Hematopoietic multipotent progenitor cell (in vitro differentiated cells): ENCODE measurements around the gene BCAP31. TPM values are rescaled to one million over a fixed set of nuclear protein-coding genes. Genes with fewer than 3 reads are reported as not detected.
"Not testable (repeated sequence)": the region's sequence is repeated elsewhere in the genome, so short reads cannot be mapped to it uniquely, and the experiment has no call there.

Source experiments
- DNase-seq, 3 donors: peaks; one replicate each; pipeline ENCODE4 v3.0.0-alpha.2; 2011 to 2015; ENCODE audit warnings: low read depth in 2 of 3, low spot score in 2 of 3
- total RNA-seq: library from RNA; depleted of rRNA; stranded (reverse); fragments of >200 nt; gene quantifications from one replicate; pipeline ENCODE4 v1.2.3, GENCODE V29; 2012

The BCAP31 gene
- total RNA-seq, 1 donor: 107 TPM

DNA sequence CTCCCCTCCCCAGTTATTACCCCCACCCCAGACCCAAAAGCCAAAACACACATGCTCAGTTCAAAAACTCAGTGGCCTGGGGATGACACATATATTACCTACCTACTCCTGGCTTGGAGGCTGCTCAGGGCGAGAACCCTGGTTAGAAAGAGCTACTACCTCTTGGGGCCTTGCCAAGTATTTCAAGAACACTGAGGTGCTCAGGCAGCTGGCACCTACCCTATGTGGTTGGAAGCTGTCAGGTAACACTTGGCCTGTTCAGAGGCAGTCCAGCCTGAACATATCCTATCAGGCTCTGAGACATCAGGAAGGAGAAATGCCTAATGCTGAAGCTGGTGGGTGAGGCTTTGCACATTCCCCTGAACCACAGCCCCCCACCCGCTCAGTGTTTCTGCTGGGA lies 4.9 kb downstream of the BCAP31 start:
- no peak for DNase-seq

DNA sequence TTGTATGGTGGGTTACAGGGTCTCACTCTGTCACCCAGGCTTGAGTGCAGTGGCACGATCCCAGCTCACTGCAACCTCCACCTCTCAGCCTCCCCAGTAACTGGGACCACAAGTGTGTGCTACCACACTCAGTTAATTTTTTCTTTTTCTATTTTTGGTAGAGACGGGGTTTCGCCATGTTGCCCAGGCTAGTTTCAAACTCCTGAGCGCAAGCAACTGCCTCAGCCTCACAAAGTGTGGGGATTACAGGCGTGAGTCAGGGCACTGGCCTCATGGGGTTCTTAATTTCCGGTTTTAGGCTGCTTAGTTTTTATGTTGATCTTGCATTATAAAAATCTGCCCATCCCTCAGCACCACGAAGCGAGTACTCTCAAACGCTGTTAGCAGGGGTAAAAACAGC lies 6.7 kb downstream of the BCAP31 start:
- no peak for DNase-seq

DNA sequence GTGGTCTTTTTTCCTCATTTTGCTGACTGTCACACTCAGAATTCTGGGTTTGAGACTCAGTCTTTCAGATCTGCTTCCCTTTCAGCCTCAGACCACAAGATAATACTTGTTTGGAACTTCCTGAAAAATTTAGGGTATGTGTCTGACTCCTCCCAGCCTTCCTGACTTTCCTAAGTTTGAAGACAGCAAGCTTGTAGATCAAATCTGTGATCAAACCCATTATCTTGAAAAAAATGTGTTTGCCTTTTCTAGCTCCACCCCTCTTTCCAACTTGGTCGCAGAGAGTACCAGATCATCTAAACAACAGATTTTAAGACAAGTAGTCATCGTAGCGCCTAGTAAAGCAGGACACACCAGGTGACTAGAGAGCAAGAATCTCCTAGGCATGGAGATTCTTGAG lies 9.9 kb downstream of the BCAP31 start:
- DNase-seq: no peak

- DNase-seq: no peak
These were observed 14.2 kb downstream of the BCAP31 start for GRCh38 chrX:153709726-153710674.

DNA sequence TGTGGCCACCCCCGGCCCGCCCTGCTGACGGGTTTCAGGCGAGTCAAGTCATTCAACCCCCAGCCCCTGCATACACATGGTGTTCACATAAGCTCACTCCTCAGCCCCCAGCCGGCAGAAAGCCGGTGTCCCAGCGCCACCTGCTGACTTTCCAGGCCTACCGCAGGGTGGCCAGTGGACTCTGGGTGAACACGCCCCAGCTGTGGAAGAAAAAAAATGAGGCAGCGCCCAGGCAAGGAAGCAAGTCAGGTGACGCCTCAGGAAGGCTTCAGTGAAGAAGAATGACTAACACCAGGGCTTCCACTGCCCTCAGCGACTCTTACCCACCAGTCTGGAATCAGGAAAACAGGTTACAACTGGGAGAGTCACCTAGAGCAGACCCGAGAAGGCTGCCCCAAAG lies 15.8 kb downstream of the BCAP31 start:
- DNase-seq: peak in 2 of 3 donors; percentile 66 to 76

- no peak for DNase-seq
These were observed 16.8 kb downstream of the BCAP31 start for GRCh38 chrX:153707406-153707805.

- DNase-seq: no peak
These were observed 17.4 kb downstream of the BCAP31 start for GRCh38 chrX:153706799-153707198.

- not testable (repeated sequence) for DNase-seq
These were observed 18.7 kb downstream of the BCAP31 start for GRCh38 chrX:153705403-153706060.

DNA sequence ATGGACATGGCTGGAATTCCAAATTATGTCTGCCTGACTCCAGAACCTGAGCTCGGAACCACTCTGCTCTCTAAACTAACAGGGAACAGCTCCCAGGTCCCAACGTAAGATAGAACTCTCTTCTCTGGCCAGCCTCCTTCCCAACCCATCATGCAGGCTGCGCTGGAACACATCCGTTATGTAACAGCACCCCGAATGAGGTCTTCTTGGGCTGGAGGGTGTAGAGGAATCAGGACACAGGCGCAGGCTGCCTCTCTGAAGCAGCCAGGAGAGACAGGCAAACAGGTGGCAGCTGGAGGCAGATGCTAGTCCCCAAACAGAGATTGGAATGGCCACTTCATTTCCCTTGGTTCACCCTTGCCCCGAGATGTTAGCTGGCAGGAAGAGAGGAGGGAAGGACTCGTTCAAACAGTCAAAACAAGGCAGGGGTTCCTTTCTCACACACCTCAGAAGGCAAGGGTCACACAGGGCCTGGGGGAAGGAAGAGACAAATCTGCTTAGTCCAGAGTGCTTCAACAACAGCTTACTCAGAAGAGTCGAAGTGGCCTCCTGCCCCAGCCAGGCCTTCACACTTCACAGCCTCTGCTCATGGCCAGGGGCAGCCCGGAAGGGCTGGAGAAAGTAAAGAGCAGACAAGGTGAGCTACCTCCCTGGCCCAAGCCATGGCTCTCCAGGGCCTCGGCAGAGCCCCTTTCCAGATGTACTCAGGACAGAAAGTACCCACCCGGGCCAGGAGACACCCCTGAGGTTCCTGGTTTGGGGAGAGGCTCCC lies 19.4 kb downstream of the BCAP31 start:
- DNase-seq: not testable (repeated sequence)

DNA sequence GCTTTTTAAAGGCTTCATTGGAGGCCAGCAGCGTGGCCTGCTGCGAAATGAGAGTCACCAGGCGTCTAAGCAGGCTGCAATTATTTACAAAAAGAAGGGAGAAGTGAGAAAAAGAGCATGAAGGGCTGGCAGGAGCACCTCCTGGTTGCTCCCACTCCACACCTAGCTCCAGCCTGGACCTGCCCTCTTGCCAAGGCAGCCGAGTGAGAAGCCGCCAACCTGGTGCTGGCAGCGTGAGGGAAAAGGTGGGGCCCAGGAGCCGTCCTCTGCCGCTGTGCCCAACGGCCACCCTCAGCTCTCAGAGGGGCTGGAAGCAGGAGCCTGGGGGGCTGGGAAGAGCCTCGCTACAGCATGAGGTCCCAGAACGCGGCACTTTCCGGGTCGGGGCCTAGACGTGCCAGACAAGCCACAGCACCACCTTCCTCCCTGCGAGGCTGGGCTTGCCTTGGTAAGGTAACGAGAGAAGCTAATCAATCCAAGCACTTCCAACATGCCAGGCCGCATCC lies 20.1 kb downstream of the BCAP31 start:
- DNase-seq: no peak

GRCh38 chrX:153703036-153703370 lies 21.2 kb downstream of the BCAP31 start:
- no peak for DNase-seq

DNA sequence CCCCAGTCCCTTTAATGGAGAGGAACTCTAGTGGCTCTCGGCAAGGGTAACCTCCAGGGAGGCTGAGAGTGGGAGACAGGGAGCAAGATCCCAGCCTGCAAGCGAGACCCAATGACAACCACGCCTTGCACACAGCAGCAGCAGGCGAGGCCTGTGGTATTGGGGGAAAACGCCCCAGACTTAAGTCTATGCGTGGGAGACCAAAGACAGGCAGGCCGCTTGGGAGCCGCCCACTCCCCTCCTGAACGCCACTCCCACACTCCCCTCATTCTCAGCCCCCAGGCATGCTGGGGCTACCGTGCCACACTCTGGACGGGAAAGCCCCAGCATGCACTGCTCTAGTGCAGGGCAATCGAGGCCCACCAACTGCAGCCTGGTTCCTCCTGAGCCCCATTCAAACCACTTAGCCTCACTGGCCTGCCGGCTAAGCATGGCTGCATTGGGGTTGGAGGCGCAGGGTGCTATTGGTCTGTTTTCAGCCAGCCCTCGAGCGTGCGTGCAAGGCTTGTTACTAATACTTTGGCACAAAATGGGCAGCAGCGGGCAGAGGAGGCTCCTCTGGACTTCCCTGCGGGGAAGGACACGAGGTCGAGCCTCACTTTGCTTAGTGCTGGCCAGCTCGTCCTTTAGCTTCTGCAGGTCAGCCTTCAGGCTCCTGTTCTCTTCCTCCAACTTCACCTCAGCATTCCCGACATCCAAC lies 21.7 kb downstream of the BCAP31 start:
- no peak for DNase-seq

- DNase-seq: no peak
These were observed 22.5 kb downstream of the BCAP31 start for GRCh38 chrX:153701706-153702105.

GRCh38 chrX:153700967-153701366 lies 23.2 kb downstream of the BCAP31 start:
- no peak for DNase-seq

DNA sequence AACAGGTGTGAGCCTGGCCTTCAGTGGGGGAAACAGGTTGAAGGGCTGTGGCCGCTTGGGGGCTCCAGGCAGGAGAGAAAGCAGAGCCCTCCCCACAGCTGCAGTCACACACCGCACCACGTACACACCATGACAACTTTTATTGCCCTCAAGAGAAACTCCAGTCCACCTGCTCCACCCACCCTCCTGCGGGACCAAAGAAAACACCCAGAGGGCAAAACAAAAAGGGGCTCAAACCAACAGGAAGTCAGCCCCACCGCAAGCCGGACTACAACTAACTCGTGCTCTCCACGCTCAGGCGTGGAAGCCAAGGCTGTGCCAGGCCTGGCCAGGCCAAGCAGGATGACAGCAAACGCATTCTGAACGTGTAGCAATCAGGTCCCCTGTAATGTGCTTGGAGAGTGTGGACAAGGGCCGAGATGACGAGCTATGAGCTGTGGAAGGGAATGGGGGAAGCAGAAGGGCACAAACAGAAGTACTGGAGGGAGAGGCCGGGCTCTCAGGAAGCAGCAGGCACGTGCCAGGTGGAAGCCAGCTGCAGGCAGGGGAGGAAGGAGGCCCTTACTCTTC lies 23.7 kb downstream of the BCAP31 start:
- DNase-seq: no peak

GRCh38 chrX:153699784-153700371 lies 24.3 kb downstream of the BCAP31 start:
- DNase-seq: not testable (repeated sequence)

DNA sequence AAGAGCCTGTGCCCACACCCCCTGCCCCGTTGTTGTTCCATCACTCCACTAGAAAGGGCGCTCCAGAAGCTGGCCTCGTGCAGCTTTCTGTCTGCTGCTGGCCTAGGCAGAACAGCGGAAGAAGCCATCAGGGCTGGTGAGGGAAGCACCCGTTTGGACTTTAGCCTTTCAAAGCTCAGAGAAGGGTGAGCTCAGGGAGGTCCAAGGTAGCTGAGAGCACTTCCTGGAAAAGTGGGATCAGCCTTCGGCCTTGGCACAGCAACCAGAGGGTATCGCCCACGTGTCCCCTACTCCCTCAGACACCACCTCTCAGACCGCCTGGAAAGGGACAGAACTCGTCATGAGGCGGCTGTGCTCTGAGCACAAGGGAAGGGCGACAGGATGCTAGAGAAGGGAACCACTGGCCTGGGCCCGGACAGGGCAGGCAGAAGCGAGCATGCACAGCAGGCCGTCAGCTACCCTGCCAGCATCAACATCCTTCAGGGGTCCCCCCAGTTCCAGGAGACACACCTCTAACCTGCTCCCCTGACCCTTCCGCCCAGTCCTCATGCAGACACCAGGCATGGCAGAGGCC lies 24.9 kb downstream of the BCAP31 start:
- DNase-seq: not testable (repeated sequence)

- DNase-seq: no peak
These were observed 26.0 kb downstream of the BCAP31 start for GRCh38 chrX:153697924-153698865.
